LNCaP clone FGC (cell line): Measurements from ENCODE around the gene ERC1.

Experiments used
- DNase-seq: peaks from one replicate; pipeline ENCODE4 v3.0.0-alpha.2; 2011; ENCODE audit warnings: low read depth
- H3K4me3 ChIP-seq: 2 replicates; pipeline ENCODE4 v1.5.1; 2011; ENCODE audit warnings: mild to moderate bottlenecking, low read depth, low read length, control low read depth
- TF ChIP-seq, protein P1 (sequence below): IDR thresholded peaks from 2 replicates; pipeline ENCODE4 v1.5.1; 2012; ENCODE audit warnings: mild to moderate bottlenecking; ENCODE audit not compliant: control insufficient read depth, insufficient read depth; ENCODE audit errors: extremely low read depth

ERC1 gene

DNA sequence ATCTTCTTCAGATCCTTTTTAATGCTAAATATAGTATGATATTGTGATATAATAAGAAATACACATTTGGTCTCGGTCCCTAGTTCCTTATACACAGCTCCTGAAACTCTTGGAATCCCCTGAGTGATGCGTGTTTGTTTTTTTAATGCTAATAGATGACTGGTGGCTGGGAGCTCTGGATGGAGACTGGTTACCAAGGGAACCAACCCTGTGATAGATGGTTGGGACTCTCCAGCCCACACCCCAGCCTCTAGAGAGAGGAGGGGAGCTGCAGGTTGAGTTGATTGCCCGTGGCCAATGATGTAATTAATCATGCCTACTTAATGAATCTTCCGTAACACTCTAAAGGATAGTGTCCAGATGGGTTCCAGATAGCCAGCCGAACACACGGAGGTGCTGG, 462.8 kb downstream of the ERC1 start:
- no peak overlapping the region for H3K4me3 ChIP-seq
- TF ChIP-seq, protein P1, sequence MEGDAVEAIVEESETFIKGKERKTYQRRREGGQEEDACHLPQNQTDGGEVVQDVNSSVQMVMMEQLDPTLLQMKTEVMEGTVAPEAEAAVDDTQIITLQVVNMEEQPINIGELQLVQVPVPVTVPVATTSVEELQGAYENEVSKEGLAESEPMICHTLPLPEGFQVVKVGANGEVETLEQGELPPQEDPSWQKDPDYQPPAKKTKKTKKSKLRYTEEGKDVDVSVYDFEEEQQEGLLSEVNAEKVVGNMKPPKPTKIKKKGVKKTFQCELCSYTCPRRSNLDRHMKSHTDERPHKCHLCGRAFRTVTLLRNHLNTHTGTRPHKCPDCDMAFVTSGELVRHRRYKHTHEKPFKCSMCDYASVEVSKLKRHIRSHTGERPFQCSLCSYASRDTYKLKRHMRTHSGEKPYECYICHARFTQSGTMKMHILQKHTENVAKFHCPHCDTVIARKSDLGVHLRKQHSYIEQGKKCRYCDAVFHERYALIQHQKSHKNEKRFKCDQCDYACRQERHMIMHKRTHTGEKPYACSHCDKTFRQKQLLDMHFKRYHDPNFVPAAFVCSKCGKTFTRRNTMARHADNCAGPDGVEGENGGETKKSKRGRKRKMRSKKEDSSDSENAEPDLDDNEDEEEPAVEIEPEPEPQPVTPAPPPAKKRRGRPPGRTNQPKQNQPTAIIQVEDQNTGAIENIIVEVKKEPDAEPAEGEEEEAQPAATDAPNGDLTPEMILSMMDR = no peak
- DNase-seq = no peak

DNA sequence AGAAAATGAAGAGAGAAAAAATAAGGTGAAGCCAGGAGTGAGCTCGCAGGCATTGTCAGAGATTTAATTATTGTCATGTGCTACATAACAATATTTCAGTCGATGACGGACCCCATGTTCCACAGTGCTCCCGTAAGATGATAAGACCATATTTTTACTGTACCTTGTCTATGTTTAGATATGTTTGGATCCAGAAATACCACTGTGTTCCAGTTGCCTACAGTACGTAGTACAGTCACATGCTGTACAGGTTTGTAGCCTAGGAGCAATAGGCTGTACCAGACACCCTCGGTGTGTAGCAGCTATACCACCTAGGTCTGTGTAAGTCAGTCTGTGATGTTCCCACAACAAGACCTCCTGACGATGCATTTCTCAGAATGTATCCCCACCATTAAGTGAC, 465.9 kb downstream of the ERC1 start:
- no peak for DNase-seq
- TF ChIP-seq, protein P1 = no peak
- no peak overlapping the region for H3K4me3 ChIP-seq

DNA sequence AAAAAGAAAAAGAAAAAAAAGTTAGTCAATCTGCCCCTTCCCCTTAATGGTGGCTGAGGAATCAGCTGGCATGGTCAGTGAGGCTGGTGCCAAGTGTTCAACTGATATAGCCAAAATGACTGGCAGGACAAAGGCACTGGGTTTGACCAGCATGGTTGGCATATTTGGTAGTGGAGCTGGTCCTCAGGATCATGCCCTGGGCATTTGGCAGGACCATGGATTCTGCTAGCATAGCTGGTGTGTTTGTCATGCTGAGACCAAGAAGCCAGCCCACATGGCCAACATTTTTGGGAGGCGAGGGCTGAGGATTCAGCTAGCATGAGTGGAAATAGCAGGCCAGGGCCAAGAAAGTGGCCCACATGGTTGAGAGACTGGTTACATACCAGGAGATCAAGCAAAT, 466.9 kb downstream of the ERC1 start:
- no peak for DNase-seq
- H3K4me3 ChIP-seq = no peak overlapping the region
- TF ChIP-seq, protein P1 = no peak

DNA sequence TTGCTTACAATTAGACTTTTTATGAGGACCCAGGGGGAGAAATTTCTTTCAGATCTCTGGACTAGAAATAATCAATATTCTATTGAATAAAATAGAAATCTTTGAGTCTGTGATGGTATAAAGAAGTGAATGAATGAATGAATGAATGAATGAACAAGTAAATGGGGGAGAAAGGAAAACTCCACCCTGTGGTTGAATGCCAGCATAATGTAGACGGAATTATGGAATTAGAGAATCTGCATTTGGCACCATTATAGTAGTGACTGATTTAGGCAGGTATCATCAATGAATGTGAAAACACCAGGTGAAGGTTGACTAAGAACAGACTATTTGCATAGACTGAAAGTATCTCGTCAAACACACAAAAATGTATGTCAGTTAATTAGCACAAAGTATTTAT, 468.3 kb downstream of the ERC1 start:
- no peak for DNase-seq
- TF ChIP-seq, protein P1 = no peak
- H3K4me3 ChIP-seq = no peak overlapping the region

DNA sequence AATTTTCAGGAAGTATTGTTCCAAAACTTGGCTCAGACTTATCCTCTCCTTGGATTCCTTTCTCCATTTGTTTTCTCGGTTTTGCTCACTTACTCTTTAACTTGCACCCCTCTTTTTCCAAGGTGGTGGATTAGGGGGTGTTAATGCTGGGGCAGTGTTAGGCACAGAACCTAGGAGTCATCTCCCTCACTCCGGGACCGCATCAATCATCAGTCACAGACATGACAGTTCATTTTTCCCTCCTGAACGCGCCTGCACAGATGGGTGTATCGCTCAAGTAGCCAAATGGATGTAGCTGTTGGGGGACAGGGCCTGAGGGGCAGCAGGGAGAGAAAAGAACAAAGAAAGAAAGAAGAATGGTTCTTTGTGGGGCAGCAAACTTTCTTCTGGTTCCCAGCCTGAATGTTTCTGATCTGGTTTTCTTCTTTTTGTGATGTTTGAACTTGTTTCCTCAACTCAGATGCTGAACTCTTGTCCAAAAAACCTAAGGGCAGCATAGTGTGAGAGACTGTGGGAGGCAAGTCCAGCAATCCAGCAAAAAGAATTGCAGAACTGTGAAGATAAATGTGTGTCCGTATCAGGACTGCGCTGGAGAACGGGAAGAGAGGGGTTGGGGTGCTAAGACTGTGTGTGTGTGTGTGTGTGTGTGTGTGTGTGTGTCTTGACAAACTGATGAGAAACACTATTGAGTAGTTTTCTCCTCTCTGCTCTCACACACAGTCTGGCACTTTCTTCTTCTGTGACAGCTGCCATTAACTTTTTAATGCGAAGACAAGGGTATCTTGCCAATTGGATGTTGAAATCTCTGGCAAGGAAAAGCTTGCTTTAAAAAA, 472.3 kb downstream of the ERC1 start:
- TF ChIP-seq, protein P1 = no peak
- no peak overlapping the region for H3K4me3 ChIP-seq
- DNase-seq = peak; percentile 21

DNA sequence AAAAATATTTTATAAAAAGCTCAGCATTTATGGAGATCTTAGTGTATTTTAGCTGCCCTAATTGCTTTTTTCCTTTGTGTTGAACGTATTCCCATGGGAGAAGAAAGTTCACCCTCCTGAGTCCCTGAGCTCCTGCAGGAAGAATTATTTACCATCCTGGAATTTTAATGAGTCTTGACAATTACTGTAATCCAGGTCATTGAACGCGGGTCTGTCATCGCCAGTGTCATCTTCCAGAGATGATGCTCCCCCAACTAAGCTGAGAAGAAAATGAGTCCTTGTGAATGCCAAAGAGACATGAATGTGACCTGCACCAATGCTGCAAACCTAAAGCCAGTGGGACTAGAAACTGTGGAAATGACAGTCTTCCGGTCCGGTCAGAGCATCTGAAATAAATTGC, 473.9 kb downstream of the ERC1 start:
- no peak for DNase-seq
- no peak overlapping the region for H3K4me3 ChIP-seq
- TF ChIP-seq, protein P1 = no peak

DNA sequence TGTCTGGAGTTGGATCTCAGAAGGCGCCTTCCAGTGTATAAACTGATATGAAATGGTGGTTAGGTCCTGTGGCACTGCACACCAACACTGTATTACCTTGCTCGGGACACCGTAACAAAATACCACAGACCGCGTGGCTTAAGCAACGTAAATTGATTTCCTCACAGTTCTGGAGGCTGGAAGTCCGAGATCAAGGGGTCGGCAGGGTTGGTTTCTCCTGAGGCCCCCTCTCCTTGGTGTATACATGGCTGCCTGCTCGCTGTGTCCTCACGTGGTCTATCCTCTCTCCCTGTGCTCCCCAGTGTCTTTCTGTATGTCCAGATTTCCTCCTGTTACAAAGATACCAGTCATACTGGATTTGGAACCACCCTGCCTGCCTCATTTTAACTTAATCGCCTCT, 475.0 kb downstream of the ERC1 start:
- no peak for DNase-seq
- H3K4me3 ChIP-seq = no peak overlapping the region
- TF ChIP-seq, protein P1 = no peak
